Putamen (tissue), 1 donor: Measurements from ENCODE around the gene SLC5A10.
"Not testable (repeated sequence)": the region's sequence is repeated elsewhere in the genome, so short reads cannot be mapped to it uniquely, and the experiment has no call there.

Experiments
- DNase-seq: peaks from one replicate; pipeline ENCODE4 v3.0.0-alpha.2; 2016; ENCODE audit warnings: low spot score

Gene SLC5A10

DNA sequence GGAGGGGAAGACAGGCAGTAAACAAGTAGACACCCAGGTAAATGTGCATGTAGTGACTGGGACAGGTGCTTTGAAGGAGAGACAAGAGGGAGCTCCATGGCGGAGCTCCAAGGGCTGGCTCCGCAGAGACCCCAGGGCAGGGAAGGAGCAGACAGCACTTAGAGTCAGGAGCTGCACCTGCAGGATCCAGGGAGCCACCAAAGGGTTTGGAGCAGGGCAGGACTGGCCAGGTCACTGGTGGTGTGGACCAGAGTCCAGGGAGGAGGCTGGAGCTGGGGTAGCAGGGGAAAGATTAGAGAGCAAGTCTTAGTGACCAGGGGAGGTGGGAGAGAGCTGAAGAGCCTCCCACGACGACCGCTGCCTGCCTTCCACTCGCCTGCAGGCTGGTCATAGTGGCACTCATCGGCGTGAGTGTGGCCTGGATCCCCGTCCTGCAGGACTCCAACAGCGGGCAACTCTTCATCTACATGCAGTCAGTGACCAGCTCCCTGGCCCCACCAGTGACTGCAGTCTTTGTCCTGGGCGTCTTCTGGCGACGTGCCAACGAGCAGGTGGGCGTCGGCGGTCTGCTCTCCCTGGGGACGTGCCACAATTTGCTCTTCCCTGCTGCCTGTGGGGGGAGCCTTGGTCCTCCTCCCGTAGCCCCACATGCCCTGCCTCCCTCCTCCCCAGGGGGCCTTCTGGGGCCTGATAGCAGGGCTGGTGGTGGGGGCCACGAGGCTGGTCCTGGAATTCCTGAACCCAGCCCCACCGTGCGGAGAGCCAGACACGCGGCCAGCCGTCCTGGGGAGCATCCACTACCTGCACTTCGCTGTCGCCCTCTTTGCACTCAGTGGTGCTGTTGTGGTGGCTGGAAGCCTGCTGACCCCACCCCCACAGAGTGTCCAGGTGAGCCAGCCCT is 67.3 kb downstream of the SLC5A10 start:
- DNase-seq, result no peak

DNA sequence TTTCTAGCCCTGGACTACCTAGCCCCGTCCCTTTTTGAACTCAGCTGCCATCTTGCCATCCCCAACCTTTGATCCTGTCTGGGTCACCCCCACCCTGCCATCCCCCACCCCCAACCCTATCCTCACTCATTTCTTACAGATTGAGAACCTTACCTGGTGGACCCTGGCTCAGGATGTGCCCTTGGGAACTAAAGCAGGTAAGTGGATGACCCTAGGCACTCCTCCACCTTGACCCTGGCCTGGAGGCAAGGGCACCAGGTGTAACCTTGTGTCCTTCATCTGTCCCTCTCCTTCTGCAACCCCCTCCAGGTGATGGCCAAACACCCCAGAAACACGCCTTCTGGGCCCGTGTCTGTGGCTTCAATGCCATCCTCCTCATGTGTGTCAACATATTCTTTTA is 68.1 kb downstream of the SLC5A10 start:
- DNase-seq, result no peak

DNA sequence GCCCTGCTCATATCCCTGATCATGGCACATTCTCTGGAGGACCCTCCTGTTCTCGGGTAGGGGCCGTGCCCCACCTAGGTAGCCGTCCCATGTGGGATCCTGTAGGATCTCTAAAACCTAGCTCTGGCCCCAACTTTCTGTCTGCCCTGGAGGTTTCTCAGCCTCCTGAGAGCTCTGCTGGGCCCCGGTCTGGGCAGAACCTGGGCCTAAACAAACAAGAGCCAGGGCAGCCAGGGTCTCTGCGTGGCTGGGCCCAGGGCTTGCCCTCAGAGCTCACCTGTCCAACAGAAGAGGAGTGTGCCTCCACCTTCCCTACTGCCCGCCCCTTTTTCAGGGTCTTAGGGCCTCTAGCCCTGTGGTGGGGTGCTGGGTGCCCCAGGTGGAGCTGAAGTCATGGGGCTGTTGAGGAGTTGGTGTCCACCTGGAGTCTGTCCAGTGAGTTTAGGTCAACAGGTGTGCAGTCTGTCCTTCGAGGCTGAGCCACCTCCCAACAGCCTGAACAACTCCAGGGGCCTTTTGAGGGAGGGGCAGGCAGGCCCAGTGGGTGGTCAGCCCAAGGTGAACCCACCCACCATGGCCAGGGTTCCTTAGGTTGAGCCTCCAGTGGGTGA is 69.2 kb downstream of the SLC5A10 start:
- not testable (repeated sequence) for DNase-seq

DNA sequence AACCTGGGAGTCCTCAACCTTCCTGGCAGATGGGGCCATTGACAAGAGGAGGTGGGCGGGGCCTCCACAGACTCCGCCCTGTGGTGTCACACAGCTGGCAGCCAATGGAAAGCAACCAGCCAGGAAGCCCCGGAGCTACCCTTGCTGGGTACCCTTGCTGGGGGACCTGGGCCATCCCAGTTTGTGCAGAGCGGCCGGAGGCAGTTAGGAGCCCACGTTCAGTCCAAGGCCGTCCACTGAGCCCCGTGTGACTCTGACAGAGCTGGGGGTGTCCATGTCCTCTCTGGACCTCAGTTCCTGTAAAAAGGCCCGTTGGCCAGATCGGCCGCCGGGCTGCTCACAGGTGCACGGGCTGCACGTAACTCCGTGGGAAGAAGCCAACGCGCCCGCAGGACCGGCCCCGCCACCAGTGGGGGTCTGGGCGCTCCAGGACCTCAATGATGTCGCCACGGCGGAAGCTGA is 69.7 kb downstream of the SLC5A10 start:
- DNase-seq, result no peak

DNA sequence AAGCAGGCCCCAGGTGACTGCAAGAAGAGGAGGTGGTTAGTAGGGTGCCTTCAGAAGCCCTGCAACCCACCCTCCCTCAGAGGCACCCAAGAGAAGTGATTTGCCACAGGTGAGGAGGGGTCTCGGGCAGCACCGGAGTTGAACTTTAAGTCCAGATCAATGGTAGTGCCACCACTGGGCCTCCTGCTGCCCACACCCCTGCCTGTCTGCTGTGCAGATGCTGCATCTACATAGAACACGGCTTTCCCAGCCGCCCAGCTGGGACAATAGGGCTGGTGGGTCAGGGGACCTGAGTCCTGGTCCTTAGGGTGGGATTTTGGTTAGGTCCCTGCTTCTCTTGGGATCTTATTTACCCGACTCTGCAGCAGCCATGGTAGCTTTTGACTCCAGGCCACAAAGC is 70.2 kb downstream of the SLC5A10 start:
- DNase-seq, result no peak

DNA sequence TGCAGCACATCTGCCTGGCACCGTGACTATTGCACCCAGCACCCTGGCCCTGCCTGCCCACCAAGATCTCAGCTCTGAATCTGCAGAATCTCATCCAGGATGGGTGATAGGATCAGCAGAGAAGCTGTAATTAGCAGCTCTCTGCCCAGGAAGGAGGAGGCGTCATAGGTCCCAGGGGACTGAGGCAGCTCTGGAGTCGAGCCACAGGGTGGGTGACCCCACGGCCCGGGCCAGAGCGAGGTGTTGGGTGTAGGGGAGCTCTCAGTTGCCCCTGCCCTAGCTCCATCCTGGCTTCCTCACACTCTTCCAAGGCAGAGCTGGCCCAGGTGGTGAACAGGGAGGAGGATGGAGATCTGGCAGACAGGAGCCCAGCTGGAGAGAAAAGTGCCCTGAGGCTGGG is 70.8 kb downstream of the SLC5A10 start:
- DNase-seq, result no peak

DNA sequence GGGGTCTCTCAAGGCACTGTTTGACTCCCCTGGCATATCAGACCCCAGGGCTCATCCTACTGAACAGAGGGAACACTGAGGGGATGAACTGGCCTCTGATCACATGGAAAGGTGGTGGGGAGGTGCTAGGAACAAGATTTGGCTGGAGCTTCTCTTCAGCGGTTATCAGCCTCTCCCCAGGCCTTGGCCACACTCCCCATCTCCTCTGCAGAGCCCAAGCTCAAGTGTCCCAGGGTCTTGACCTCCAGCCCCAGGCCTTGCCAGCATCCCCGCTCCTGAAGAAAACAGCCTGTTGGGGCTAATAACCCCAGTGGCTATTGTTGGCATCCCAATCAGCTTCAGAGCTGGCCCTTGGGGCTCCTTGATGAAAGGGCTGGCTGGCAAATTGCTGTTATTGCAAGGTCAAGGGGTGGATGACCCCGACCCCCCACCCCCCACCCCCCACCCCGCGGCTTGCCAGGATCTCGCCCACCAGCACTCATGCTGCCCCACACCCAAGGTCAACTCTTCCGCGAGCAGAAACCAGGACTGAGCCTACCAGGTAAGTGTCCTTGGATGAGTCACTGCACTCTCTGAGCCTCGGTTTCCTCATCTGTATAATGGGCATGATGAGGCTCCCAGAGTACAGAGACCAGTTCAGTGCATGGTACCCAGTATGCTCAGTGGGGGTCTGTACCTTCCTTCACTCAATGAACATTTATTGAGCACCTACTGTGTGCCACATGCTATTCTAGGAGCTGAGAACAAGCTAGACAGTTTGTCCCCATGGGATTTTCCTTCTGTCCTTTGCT is 71.4 kb downstream of the SLC5A10 start:
- DNase-seq, result no peak

DNA sequence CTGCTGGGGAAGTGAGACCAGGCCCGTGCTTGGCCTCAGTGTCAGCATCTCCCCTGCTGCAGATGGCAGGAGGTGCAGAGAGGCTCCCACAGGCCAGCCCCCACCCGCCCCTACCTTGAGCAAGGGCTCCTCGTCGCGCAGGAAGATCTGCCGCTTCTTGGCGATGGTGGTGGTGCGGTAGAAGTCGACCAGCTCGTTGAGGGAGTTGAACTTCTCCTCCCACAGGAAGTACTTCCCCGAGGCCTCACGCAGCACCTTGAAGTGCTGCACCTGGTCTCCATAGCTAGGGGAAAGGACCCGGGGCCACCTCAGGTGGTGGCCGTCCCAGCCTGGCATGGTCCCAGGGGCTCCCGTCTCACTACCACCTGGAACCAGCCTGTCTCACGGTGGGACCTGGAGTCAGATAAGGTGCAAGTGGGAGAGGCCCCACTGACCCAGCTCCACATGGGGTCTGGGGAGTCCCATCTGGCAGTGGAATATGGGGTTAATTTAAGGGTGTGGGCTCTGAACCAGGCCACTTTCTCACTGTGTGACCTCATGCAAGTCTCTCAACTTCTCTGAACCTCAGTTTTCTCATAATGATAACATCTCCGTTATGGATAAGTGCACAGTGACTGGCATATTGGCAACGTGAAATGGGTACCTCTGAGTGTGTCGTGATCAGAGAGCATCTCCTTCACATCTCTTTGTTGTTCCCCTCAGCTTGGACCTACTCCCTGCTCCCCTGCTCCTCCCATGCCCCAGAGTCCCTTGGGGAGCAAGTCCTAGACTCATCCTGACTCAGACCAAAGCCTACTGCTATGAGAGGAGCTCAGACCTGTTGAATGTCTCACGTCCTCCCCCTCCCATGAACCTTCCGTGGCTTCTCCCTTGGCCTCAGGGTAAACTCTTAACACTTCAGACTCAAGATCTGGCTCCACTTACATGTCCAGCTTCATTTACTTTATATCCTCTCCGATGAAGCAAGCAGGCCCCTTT is 72.4 kb downstream of the SLC5A10 start:
- DNase-seq, result no peak

DNA sequence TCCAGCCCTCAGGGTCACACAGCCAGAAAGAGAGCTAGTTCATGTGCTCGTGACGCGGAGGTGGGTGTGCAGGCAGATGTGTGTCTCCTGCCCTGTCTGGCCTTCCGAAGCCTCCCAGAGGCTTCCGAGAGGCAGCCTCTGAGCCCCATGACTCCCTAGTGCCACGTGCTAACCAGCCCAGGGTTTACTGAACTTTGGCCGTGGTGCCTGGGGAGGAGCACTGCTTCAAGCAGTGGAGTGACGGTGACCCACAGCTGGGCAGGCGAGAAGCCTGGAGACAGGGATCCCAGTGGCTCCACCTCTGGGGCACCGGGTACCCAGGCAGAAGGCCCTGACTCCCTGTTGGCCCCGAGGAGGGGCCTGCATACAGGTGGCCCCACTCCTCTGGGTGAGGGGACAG is 76.7 kb downstream of the SLC5A10 start:
- not testable (repeated sequence) for DNase-seq

DNA sequence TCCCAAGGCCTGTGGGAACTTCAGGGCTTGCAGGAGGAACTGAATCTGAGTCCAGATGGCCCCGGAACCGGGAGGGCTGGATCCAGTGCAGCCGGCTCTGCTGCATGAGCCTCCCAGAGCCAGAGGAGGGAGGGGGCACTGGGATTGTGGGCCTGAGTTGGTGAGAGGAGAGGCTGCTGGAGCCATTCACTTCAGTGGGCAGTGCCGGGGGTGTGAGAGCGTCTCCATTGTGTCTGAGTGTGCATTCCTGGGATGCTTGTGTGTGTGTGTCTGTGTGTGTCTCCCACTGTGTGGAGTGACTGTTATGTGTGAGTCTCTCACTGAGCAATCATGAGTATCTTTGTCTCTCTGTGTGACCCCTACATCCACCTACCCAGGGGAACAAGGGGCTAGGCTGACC is 77.8 kb downstream of the SLC5A10 start:
- DNase-seq, result not testable (repeated sequence)

DNA sequence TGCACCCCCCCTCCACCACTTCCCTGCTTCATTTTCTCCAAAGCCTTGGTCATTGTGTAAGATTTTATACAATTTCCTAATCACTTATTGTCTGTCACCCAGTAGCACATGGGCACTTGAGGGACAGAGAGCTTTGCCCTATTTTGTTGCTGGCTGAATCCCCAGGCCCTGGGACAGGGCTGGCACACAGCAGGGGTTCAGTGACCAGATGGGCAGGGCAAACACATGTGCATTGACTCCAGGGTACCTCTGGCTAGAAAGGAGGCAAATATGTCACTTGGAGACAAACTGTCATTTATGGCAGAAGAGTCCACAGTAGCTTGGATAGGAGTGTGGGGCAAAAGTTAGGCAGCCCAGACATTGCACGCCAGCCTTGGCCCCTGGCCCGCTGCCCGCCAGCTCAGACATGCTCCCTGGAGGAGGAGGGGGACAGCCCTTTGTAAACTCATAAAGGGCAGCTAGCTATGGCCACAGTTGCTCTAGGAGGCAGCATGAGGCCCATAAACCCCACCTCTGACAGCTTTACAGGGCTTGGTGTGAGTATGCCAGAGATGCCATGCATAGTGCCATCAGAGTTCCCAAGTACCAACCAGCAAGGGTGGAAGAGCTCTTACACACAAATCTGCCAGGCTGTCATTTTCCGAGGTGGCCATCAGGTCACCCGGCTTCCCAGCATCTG is 78.9 kb downstream of the SLC5A10 start:
- DNase-seq, result not testable (repeated sequence)

DNA sequence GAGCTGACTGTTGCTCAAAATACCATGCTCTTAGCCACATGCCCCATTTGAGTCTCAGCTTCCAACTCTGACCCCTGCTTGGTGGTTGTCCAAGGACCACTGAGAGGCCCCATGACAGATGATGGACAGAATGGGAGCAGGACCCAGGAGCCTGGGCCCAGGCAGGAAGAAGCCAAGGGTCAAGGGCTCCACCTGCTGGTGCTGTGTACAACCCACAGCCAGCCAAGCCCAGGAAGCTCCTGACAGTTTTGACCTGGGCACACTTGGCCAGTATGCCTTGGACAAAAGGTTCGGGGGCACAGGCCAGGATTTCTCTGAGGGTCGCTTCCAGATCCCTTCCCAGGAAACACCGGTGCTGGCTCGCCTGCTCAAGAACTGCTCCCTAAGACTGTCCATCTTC is 79.8 kb downstream of the SLC5A10 start:
- not testable (repeated sequence) for DNase-seq

DNA sequence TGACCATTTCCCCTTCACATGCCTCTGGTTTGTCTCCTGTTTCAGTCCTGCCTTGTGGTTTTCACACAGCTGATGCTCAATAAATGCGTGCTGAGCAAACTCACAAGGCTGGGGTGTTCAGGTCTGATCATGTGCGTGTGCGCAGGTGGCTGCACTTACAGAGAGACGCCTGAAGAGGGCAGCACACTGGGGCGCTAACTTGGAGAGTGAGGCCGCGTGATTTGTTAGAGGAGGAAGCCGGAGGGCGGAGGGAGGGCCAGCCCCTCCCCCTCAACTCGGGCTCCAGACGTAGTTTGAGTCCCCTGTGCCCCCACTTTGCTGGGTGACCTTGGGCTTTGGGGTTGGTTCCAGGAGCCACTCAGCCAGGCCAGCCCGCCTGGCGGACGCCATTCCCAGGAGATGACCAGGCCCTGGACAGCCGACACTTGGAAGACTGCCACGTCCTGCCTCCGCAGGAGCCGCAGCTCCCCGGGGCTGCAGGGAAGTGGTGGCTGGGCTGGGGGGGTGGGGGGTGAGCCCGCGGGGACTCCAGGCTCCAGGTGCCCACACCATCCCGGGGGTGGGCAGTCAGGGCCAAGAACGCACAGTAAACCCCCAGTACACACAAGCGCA is 80.5 kb downstream of the SLC5A10 start:
- DNase-seq, result not testable (repeated sequence)

DNA sequence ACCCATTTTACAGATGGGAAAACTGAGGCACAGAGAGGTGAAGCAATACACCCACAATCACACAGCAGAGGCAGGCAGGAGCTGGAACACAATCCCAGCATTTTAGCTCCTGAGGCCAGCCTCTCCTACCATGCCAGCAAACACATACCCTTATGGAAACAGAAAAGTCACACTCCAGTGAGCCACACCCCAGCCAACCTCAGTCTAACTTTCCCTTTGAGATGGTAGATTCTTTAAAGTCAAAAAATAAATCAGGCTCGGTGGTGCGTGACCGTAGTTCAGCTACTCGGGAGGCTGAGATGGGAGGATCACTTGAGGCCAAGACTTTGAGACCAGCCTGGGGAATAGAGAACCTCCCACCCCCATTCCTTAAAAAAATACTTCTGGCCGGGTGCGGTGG is 84.2 kb downstream of the SLC5A10 start:
- not testable (repeated sequence) for DNase-seq

DNA sequence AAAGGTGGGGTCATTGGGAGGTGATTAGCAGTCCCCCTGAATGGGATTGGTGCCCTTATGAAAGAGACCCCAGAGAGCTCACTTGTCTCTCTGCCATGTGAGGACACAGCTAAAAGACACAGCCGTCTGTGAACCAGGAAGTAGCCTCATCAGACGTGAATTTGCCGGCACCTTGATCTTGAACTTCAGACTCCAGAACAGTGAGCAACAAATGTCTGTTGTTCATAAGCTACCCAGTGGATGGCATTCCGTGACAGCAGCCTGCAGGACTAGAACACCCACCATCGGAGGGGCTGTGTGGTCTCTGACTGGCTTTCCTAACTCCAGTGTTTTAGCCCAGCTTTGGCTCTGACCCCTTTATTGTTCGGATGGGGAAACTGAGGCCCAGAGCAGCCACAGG is 85.6 kb downstream of the SLC5A10 start:
- DNase-seq, result not testable (repeated sequence)

DNA sequence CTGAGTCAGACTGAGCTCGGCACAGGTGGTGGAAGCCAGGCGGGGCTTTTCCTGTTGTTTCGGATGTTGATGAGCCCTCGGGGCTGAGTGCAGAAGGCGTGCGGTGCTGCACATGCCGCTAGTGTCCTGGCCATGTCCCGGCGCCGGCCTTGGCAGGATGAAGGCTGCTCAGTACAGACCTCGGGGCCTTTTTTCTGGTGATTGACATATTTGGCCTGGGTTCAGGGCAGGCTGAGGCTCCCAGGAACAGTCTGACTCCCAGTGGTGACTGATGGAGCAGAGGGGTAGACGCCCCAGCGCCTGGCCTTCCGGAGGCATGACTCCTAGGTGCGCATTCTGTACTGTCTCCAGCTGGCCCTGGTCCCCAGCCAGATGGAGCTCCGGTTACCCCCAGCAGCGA is 86.0 kb downstream of the SLC5A10 start:
- DNase-seq, result not testable (repeated sequence)

DNA sequence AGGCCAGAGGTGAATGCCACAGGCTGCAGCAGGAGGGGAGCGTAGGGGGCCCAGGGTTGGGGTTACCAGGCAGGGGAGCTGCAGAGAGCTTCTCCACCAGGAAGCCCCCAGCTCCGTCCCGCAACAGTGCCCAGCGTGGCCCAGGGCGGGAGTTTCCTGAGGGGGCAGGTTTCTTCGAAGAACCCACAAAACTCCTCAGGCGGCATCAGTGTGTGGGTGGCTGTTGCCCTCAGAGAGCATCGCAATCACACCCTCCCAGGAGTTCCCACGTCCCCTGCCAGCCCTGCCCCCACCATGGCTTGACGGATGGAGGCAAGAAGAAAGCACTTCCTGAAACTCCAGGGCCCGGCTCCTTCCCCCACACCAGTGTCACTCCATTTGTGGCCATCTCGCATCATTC is 86.8 kb downstream of the SLC5A10 start:
- not testable (repeated sequence) for DNase-seq

DNA sequence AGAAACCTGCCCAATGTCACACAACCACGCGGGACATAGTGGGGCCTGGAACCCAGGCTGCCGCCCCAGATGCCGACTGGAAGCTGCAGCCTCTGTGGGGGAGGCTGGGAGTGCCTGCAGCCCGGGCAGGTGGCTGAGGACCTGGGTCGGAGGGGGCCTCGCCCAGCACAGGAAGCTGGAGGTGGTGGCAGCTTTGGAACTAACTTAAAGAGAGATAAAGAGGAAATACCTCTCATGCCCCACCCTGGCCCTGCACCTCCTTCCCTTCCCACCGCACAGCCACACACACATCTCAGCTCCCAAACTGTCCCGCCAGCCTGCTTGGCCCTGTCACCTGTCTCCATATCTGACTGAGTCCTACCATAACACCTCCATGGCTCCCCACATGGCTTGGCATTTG is 88.4 kb downstream of the SLC5A10 start:
- not testable (repeated sequence) for DNase-seq

DNA sequence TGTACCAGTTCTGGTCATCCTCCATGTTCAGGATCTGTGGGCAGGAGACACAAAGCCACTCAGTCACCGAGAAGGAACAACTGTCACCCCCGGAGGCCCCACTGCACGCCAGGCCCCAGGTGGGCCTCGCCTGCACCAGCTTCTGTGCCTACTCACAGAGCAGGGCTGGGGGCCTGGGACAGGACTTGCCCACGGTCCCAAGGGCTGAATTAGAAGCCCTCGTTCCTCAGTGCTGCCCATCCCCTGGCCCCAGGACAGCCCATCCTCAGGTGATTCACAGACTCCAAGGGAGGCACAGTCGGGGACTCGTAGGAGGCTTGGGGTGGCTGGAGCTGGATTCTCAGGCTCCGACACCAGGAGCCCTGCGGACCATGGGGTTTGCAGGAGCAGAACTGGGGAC is 89.9 kb downstream of the SLC5A10 start:
- not testable (repeated sequence) for DNase-seq

DNA sequence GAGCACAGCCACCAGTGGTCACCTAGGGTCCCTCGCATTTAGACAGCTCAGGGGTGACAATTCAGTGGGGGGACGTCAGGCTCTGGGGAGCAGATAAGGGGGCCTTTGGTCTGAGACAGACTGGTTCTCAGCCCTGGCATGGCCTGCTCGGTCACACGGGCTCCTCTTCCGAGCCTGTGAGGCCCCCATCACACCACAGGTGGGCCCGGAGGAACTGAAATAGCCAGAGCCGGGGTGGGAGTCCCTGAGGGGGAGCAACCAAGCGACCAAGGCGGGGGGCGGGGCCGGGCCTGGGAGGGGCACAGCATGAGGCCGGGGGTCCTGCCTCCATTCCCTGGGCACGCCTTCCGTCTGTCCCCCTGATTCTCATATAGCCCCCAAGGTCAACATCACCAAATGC is 90.4 kb downstream of the SLC5A10 start:
- not testable (repeated sequence) for DNase-seq
